Neural cell (in vitro differentiated cells): ENCODE results near the gene FBL. TPM values are rescaled to one million over a fixed set of nuclear protein-coding genes. Genes with fewer than 3 reads are reported as not detected.

Experiments used
- H2AFZ ChIP-seq: fragments of 200-600, 300-800 bp; sonication (generic), shearing (Covaris generic); 2 replicates; pipeline ENCODE4 v1.6.0; 2014; ENCODE audit warnings: low read depth, mild to moderate bottlenecking, antibody characterized with exemption, low read length, moderate library complexity
- H3F3A ChIP-seq: fragments of 200-600 bp; shearing (Covaris generic); 2 replicates; pipeline ENCODE4 v1.6.1; 2016; ENCODE audit warnings: mild to moderate bottlenecking, moderate library complexity, mixed read lengths, antibody characterized with exemption, low read length; ENCODE audit not compliant: insufficient read depth, poor library complexity, severe bottlenecking
- H3K27ac ChIP-seq: fragments of 200-600, 300-800 bp; sonication (generic), shearing (Covaris generic); 2 replicates; pipeline ENCODE4 v1.5.1; 2014; ENCODE audit warnings: mild to moderate bottlenecking, low read length, moderate library complexity
- H3K27me3 ChIP-seq: fragments of 300-800, 200-600 bp; sonication (generic), shearing (Covaris generic); 2 replicates; pipeline ENCODE4 v1.6.0; 2014; ENCODE audit warnings: mild to moderate bottlenecking, low read depth, low read length, moderate library complexity; ENCODE audit not compliant: insufficient read depth
- H3K36me3 ChIP-seq: fragments of 300-800, 200-600 bp; sonication (generic), shearing (Covaris generic); 2 replicates; pipeline ENCODE4 v1.5.1; 2014; ENCODE audit warnings: mild to moderate bottlenecking, antibody characterized with exemption, low read length, moderate library complexity; ENCODE audit not compliant: insufficient read depth
- H3K4me2 ChIP-seq: fragments of 300-800, 200-600 bp; sonication (generic), shearing (Covaris generic); 2 replicates; pipeline ENCODE4 v1.6.0; 2014; ENCODE audit warnings: mild to moderate bottlenecking, low read length
- H3K4me3 ChIP-seq: fragments of 300-800, 200-600 bp; sonication (generic), shearing (Covaris generic); 2 replicates; pipeline ENCODE4 v1.5.1; 2014; ENCODE audit warnings: mild to moderate bottlenecking, low read length, moderate library complexity
- H3K79me2 ChIP-seq: fragments of 200-600 bp; shearing (Covaris generic); replicated peaks from 2 replicates; pipeline ENCODE4 v1.6.0; 2014; ENCODE audit warnings: mild to moderate bottlenecking, low read length, moderate library complexity; ENCODE audit not compliant: insufficient read depth
- H3K9ac ChIP-seq: fragments of 300-800, 200-600 bp; sonication (generic), shearing (Covaris generic); 2 replicates; pipeline ENCODE4 v1.6.1; 2016; ENCODE audit warnings: mild to moderate bottlenecking, low read length, mixed read lengths
- H3K9me2 ChIP-seq: fragments of 200-600 bp; shearing (Covaris generic); 2 replicates; pipeline ENCODE4 v1.6.1; 2016; ENCODE audit warnings: mild to moderate bottlenecking, low read length, mixed read lengths; ENCODE audit not compliant: insufficient read depth
- H3K9me3 ChIP-seq: fragments of 200-600, 300-800 bp; sonication (generic), shearing (Covaris generic); 2 replicates; pipeline ENCODE4 v1.6.1; 2016; ENCODE audit warnings: mild to moderate bottlenecking, mixed run types, low read length, moderate library complexity, mixed read lengths
- H4K20me1 ChIP-seq: fragments of 200-600 bp; shearing (Covaris generic); 2 replicates; pipeline ENCODE4 v1.6.1; 2016; ENCODE audit warnings: mild to moderate bottlenecking, mixed run types; ENCODE audit not compliant: insufficient read depth
- EP300 ChIP-seq: fragments of 450-650 bp; conservative IDR thresholded peaks from 2 replicates; pipeline ENCODE4 v1.6.1; 2014; ENCODE audit warnings: antibody characterized with exemption, mild to moderate bottlenecking, moderate library complexity; ENCODE audit not compliant: poor library complexity, severe bottlenecking
- EZH2 ChIP-seq: fragments of 200-600, 300-800 bp; shearing (Covaris generic), sonication (generic); IDR thresholded peaks from 2 replicates; pipeline ENCODE4 v1.6.1; 2014; ENCODE audit warnings: antibody characterized with exemption, low read length, borderline replicate concordance, mild to moderate bottlenecking; ENCODE audit not compliant: insufficient read depth, poor library complexity, severe bottlenecking
- MXI1 ChIP-seq: fragments of 450-650 bp; conservative IDR thresholded peaks from 2 replicates; pipeline ENCODE4 v1.6.1; 2014; ENCODE audit warnings: antibody characterized with exemption, mild to moderate bottlenecking; ENCODE audit not compliant: poor library complexity, severe bottlenecking
- POLR2AphosphoS5 ChIP-seq: IDR thresholded peaks from 2 replicates; pipeline ENCODE4 v1.6.1; 2012
- RAD21 ChIP-seq: fragments of 450-650 bp; conservative IDR thresholded peaks from 2 replicates; pipeline ENCODE4 v1.6.1; 2014; ENCODE audit warnings: antibody characterized with exemption, mild to moderate bottlenecking, moderate library complexity
- SMC3 ChIP-seq: fragments of 450-650 bp; conservative IDR thresholded peaks from 2 replicates; pipeline ENCODE4 v1.6.1; 2014; ENCODE audit warnings: antibody characterized with exemption, mild to moderate bottlenecking, moderate library complexity; ENCODE audit not compliant: poor library complexity
- TAF1 ChIP-seq: IDR thresholded peaks from 2 replicates; pipeline ENCODE4 v1.6.1; 2012; ENCODE audit warnings: low read depth
- polyA plus RNA-seq: library from polyadenylated mRNA; depleted of rRNA; stranded (reverse); fragments of >200 nt; gene quantifications from 2 replicates; pipeline ENCODE4 v1.2.3, GENCODE V29; 2014
- TF ChIP-seq, protein P1 (sequence below): IDR thresholded peaks from 2 replicates; pipeline ENCODE4 v1.6.1; 2012; ENCODE audit warnings: borderline replicate concordance
- TF ChIP-seq, protein P2 (sequence below): fragments of 450-650 bp; IDR thresholded peaks from 2 replicates; pipeline ENCODE4 v1.5.1; 2014; ENCODE audit warnings: antibody characterized with exemption, mild to moderate bottlenecking, moderate library complexity; ENCODE audit not compliant: poor library complexity, severe bottlenecking

FBL gene
- polyA plus RNA-seq, 1 donor from 2014 or later, result 84.7 TPM

DNA sequence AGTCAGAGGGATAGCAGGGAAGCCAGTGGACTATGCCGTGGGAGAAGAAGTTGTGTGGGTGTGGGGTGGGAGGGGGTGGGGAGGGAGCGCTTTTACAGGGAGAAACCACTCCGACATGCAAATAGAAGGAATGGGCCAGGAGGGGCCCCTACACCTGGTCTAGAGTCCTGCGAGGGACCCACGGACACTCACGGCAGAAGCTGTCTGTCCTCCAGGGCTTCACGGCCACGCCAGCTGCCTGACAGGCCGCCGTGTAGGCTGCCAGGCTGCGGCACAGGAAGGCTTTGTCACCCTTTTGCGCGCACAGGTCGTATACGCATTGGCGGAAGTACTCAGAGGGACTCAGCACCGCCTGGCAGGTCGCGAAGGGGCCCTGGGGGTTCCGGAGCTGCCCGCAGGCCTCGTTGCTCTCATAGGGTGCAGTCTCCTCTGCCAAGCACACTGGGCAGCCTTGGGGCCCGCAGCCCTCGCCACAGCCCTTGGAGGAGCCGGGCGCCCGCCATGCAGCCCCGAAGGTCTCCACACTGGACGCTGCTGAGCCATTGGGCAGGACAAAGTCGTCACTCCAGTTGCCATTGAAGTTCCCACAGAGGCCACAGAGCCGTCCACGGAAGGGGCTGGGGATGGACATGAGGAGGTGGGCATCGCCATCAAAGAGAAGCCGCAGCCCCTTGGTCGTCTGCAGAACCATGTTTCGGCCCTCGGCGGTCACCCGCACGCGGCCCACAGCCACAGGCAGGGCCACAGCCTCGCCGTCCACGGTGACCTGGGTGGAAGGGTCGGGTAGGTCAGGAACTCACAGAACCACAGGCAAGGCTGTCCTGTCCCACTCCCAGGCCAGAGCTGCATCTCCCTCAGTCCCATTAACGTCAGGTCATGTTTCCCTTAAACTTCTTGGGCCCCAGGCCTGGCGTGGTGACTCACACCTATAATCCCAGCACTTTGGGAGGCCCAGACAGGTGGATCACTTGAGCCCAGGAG lies 26.0 kb upstream of the FBL start:
- no peak overlapping the region for H3K4me3 ChIP-seq
- H2AFZ ChIP-seq, result no peak overlapping the region
- TF ChIP-seq, protein P1, sequence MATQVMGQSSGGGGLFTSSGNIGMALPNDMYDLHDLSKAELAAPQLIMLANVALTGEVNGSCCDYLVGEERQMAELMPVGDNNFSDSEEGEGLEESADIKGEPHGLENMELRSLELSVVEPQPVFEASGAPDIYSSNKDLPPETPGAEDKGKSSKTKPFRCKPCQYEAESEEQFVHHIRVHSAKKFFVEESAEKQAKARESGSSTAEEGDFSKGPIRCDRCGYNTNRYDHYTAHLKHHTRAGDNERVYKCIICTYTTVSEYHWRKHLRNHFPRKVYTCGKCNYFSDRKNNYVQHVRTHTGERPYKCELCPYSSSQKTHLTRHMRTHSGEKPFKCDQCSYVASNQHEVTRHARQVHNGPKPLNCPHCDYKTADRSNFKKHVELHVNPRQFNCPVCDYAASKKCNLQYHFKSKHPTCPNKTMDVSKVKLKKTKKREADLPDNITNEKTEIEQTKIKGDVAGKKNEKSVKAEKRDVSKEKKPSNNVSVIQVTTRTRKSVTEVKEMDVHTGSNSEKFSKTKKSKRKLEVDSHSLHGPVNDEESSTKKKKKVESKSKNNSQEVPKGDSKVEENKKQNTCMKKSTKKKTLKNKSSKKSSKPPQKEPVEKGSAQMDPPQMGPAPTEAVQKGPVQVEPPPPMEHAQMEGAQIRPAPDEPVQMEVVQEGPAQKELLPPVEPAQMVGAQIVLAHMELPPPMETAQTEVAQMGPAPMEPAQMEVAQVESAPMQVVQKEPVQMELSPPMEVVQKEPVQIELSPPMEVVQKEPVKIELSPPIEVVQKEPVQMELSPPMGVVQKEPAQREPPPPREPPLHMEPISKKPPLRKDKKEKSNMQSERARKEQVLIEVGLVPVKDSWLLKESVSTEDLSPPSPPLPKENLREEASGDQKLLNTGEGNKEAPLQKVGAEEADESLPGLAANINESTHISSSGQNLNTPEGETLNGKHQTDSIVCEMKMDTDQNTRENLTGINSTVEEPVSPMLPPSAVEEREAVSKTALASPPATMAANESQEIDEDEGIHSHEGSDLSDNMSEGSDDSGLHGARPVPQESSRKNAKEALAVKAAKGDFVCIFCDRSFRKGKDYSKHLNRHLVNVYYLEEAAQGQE, result no peak
- no peak for TF ChIP-seq EZH2
- no peak for TF ChIP-seq POLR2AphosphoS5
- TF ChIP-seq, protein P2, sequence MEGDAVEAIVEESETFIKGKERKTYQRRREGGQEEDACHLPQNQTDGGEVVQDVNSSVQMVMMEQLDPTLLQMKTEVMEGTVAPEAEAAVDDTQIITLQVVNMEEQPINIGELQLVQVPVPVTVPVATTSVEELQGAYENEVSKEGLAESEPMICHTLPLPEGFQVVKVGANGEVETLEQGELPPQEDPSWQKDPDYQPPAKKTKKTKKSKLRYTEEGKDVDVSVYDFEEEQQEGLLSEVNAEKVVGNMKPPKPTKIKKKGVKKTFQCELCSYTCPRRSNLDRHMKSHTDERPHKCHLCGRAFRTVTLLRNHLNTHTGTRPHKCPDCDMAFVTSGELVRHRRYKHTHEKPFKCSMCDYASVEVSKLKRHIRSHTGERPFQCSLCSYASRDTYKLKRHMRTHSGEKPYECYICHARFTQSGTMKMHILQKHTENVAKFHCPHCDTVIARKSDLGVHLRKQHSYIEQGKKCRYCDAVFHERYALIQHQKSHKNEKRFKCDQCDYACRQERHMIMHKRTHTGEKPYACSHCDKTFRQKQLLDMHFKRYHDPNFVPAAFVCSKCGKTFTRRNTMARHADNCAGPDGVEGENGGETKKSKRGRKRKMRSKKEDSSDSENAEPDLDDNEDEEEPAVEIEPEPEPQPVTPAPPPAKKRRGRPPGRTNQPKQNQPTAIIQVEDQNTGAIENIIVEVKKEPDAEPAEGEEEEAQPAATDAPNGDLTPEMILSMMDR, result no peak
- no peak for TF ChIP-seq SMC3
- no peaks in the 10 kb centered on the region for H3K9me2 ChIP-seq
- no peaks in the 10 kb centered on the region for H3K27me3 ChIP-seq
- no peaks in the 10 kb centered on the region for H3K36me3 ChIP-seq
- no peak overlapping the region for H3K9ac ChIP-seq
- no peaks in the 10 kb centered on the region for H3F3A ChIP-seq
- H3K79me2 ChIP-seq, result no peaks in the 10 kb centered on the region
- H4K20me1 ChIP-seq, result no peaks in the 10 kb centered on the region
- H3K4me2 ChIP-seq, result no peak overlapping the region
- H3K27ac ChIP-seq, result no peak overlapping the region
- no peaks in the 10 kb centered on the region for H3K9me3 ChIP-seq

DNA sequence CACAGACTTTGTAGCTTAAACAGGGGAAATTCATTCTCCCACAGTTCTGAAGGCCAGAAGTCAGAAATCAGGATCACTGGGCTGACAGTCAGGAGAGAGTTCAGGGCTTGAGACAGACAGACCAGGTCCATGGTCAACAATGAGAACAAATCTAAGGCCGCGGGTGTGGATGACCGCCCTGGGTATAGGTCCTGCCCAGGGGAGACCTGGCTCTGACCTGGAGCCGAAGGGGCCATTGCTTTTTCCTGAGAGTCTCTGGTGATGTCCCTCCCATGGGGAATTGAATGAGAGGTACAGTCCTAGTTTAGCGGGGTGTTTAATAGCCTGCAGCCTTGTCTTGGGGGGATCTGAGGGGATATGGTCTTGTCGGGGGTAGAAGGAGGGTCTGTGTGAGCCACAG lies 25.2 kb upstream of the FBL start:
- Histone ChIP-seq H3F3A (no peaks in the 10 kb centered on the region), H3K9ac (no peak overlapping the region), H3K27me3 (no peaks in the 10 kb centered on the region), H3K9me2 (no peaks in the 10 kb centered on the region), H4K20me1 (no peaks in the 10 kb centered on the region), H3K79me2 (no peaks in the 10 kb centered on the region), H3K36me3 (no peaks in the 10 kb centered on the region), H3K9me3 (no peaks in the 10 kb centered on the region), H2AFZ (no peak overlapping the region), H3K27ac (no peak overlapping the region), H3K4me3 (no peak overlapping the region), H3K4me2 (no peak overlapping the region)
- TF ChIP-seq, protein P1, result no peak
- no peak for TF ChIP-seq EZH2
- no peak for TF ChIP-seq TAF1
- TF ChIP-seq, protein P2, result no peak
- no peak for TF ChIP-seq MXI1
- TF ChIP-seq EP300, result no peak
- TF ChIP-seq RAD21, result no peak
- TF ChIP-seq POLR2AphosphoS5, result no peak
- no peak for TF ChIP-seq SMC3
